SIG-M5 (cell line): ENCODE data around the gene ZBTB22.
"Not testable (repeated sequence)": the region's sequence is repeated elsewhere in the genome, so short reads cannot be mapped to it uniquely, and the experiment has no call there.

Experiments
- DNase-seq: peaks from one replicate; lab custom pipeline; 2025; lab: John Stamatoyannopoulos, UW

ZBTB22 gene, protein sequence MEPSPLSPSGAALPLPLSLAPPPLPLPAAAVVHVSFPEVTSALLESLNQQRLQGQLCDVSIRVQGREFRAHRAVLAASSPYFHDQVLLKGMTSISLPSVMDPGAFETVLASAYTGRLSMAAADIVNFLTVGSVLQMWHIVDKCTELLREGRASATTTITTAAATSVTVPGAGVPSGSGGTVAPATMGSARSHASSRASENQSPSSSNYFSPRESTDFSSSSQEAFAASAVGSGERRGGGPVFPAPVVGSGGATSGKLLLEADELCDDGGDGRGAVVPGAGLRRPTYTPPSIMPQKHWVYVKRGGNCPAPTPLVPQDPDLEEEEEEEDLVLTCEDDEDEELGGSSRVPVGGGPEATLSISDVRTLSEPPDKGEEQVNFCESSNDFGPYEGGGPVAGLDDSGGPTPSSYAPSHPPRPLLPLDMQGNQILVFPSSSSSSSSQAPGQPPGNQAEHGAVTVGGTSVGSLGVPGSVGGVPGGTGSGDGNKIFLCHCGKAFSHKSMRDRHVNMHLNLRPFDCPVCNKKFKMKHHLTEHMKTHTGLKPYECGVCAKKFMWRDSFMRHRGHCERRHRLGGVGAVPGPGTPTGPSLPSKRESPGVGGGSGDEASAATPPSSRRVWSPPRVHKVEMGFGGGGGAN

GRCh38 chr6:33317669-33318425, at the start of gene ZBTB22:
Gene ZBTB22 (minus strand): TSS chr6:33317744. CDS start chr6:33316916, 828 bp downstream.
- peak; percentile 77 for DNase-seq

- no peak for DNase-seq
These were observed 49.6 kb upstream of the ZBTB22 start for GRCh38 chr6:33367009-33367714.

DNA sequence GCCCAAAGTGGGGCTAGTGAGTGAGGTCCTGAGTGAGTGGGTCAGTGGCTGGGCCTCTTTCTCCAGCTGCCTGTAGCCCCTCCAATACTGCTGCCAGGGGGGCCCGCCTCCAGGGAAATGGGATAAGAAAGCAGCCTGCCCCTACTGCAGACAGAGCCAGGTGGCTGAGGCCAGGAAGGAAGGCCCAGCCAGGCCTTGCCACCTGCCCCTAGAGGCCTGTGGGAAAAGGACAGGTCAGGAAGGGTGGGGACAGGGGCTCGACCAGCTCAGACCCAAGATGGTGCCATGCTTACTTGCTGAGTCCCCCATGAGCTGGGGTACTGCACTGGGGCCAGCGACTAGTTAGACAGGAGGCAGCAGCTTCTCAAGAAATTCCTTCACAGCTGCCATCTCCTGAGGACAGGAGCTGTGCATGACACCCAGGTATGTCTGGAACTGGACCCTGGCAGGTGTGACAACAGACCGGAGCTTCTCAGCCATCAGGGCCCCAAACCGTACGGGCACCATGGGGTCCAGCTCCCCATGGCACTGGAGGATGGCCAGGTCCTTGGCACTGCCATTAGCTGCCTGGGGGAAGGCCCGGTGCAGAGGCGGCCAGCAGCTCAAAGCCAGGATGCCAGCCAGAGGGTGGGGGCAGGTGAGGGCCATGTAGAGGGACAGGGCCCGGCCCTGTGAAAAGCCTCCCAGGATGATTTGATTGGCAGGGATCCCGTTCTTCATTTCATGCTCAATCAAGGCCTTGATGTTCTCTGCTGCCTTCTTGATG, 47.8 kb upstream of the ZBTB22 start:
- DNase-seq: not testable (repeated sequence)

GRCh38 chr6:33364475-33365205, 47.1 kb upstream of the ZBTB22 start:
- DNase-seq: not testable (repeated sequence)

- DNase-seq: not testable (repeated sequence)
These were observed 45.9 kb upstream of the ZBTB22 start for GRCh38 chr6:33363486-33363885.

- DNase-seq: no peak
These were observed 41.8 kb upstream of the ZBTB22 start for GRCh38 chr6:33359331-33359730.

DNA sequence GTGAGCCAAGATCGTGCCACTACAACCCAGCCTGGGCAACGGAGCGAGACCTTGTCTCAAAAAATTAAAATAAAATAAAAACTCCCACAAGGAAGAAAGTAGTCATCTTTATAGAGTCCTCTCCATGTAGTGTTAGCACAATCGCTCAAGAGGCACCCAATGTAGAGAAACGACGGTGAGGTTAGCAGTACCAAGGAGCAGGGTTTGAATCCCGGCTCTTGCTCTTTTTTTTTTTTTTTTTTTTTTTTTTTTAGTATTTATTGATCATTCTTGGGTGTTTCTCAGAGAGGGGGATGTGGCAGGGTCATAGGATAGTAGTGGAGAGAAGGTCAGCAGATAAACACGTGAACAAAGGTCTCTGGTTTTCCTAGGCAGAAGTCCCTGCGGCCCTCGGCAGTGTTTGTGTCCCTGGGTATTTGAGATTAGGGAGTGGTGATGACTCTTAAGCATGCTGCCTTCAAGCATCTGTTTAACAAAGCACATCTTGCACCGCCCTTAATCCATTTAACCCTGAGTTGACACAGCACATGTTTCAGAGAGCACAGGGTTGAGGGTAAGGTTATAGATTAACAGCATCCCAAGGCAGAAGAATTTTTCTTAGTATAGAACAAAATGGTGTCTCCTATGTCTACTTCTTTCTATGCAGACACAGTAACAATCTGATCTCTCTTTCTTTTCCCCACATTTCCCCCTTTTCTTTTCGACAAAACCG, 39.8 kb upstream of the ZBTB22 start:
- DNase-seq: not testable (repeated sequence)

- no peak for DNase-seq
These were observed 38.8 kb upstream of the ZBTB22 start for GRCh38 chr6:33356295-33356694.

DNA sequence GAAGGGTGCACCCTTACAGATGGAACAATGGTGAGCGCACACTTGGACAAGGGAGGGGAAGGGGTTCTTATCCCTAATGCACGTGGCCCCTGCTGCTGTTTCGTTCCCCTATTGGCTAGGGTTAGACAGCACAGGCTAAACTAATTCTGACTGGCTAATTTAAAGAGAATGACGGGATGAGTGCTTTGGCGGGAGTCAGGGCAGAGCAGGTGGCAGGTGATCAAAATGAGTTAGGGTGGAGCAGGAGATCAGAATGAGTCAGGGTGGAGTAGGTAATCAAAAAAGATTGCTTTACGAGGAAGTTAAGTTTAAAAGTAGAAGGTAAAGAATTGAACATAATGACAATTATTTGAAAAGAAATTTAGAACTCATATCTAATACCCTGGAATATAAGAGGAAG, 38.3 kb upstream of the ZBTB22 start:
- DNase-seq: not testable (repeated sequence)

- DNase-seq: no peak
These were observed 30.3 kb upstream of the ZBTB22 start for GRCh38 chr6:33347816-33348215.

DNA sequence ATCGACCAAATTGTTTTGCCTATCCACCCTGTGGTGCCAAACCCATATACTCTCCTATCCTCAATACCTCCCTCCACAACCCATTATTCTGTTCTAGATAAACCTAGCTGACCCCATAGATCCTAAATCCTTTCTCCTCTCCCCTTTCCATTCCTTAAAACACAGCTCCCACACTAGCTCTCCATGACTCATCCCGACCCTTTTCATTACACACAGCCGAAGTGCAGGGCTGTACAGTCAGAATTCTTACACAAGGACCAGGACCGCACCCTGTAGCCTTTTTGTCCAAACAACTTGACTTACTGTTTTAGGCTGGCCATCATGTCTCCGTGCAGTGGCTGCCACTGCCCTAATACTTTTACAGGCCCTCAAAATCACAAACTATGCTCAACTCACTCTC, 29.4 kb upstream of the ZBTB22 start:
- DNase-seq: not testable (repeated sequence)

- DNase-seq: no peak
These were observed 27.5 kb upstream of the ZBTB22 start for GRCh38 chr6:33344701-33345697.

DNA sequence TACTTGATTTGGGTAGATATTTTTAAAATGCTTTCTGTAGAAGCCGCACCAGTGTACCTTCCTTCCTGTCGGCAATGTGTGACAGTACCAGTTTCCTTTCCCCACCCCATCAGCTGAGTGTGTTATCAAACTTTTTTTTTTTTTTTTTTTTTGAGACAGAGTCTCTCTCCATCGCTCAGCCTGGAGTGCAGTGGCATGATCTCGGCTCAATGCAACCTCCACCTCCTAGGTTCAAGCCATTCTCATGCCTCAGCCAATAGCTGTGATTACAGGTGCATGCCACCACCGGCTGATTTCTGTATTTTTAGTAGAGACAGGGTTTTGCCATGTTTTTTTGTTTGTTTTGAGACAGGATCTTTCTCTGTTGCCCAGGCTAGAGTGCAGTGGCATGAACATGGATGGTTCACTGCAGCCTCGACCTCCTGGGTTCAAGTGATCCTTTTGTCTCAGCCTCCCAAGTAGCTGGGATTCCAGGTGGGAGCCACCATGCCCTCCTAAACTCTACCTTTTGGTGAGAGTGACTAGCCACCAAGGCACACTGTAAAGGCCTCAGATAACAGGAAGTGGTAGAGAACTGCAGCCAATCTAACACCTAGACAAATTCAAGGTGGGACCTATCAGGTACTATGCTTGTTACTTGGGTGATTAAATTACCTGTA, 26.5 kb upstream of the ZBTB22 start:
- DNase-seq: no peak

DNA sequence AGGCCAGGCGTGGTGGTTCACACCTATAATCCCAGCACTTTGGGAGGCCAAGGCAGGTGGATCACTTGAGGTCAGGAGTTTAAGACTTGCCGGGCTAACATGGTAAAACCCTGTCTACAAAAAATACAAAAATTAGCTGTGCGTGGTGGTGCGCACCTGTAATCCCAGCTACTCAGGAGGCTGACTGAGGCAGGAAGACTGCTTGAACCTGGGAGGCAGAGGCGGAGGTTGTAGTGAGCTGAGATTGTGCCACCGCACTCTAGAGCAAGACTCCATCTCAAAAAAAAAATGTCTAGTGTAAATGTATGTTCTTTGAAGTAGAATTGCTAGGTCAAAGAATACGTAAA, 26.0 kb upstream of the ZBTB22 start:
- not testable (repeated sequence) for DNase-seq

GRCh38 chr6:33339193-33339592, 21.6 kb upstream of the ZBTB22 start:
- no peak for DNase-seq

GRCh38 chr6:33336495-33336894, 19.0 kb upstream of the ZBTB22 start:
- DNase-seq: no peak

- DNase-seq: no peak
These were observed 18.4 kb upstream of the ZBTB22 start for GRCh38 chr6:33335916-33336315.

DNA sequence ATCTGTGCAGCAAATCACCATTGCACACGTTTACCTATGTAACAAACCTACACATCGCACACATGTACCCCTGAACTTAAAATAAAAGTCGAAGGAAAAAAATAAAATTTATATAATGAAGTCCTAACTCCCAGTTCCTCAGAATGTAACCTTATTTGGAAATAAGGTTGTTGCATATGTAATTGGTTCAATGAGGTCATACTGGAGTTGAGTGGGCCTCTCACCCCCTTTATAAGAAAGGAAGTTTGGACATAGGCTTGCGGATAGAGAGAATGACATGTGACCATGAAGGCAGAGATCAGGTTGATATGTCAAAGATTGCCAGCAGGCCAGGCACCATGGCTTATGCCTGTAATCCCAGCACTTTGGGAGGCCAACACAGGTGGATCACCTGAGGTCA, 16.1 kb upstream of the ZBTB22 start:
- no peak for DNase-seq
